Renal cortical epithelial cell (primary cell): Measurements from ENCODE around the gene TGFBR2. TPM values are rescaled to one million over a fixed set of nuclear protein-coding genes. Genes with fewer than 3 reads are reported as not detected.
"Not testable (repeated sequence)": the region's sequence is repeated elsewhere in the genome, so short reads cannot be mapped to it uniquely, and the experiment has no call there.

Experiments
- DNase-seq: peaks from one replicate; pipeline ENCODE4 v3.0.0-alpha.2; 2011; ENCODE audit warnings: low read depth
- total RNA-seq: library from RNA; depleted of rRNA; stranded (reverse); fragments of >200 nt; gene quantifications from 2 replicates; pipeline ENCODE4 v1.2.3, GENCODE V29; 2014

The TGFBR2 gene
- total RNA-seq, 1 donor from 2014 or later, result 258 TPM

- DNase-seq, result no peak
These were observed 51.5 kb downstream of the TGFBR2 start for GRCh38 chr3:30657914-30658313.

- peak; percentile 75 for DNase-seq
These were observed 52.1 kb downstream of the TGFBR2 start for GRCh38 chr3:30658328-30659052.

- peak; percentile 92 for DNase-seq
These were observed 53.1 kb downstream of the TGFBR2 start for GRCh38 chr3:30659270-30660130.

- DNase-seq, result peak; percentile 64
These were observed 53.7 kb downstream of the TGFBR2 start for GRCh38 chr3:30660136-30660535.

GRCh38 chr3:30660656-30661055, 54.3 kb downstream of the TGFBR2 start:
- no peak for DNase-seq

- DNase-seq, result no peak
These were observed 54.9 kb downstream of the TGFBR2 start for GRCh38 chr3:30661098-30661873.

GRCh38 chr3:30662836-30663235, 56.4 kb downstream of the TGFBR2 start:
- DNase-seq, result no peak

GRCh38 chr3:30663533-30664241, 57.3 kb downstream of the TGFBR2 start:
- no peak for DNase-seq

- no peak for DNase-seq
These were observed 58.1 kb downstream of the TGFBR2 start for GRCh38 chr3:30664459-30664858.

GRCh38 chr3:30664884-30665283, 58.5 kb downstream of the TGFBR2 start:
- no peak for DNase-seq

- DNase-seq, result no peak
These were observed 59.1 kb downstream of the TGFBR2 start for GRCh38 chr3:30665539-30665938.

GRCh38 chr3:30666572-30667279, 60.3 kb downstream of the TGFBR2 start:
- DNase-seq, result no peak

- no peak for DNase-seq
These were observed 60.9 kb downstream of the TGFBR2 start for GRCh38 chr3:30667280-30667651.

- DNase-seq, result no peak
These were observed 61.7 kb downstream of the TGFBR2 start for GRCh38 chr3:30668051-30668609.

- not testable (repeated sequence) for DNase-seq
These were observed 63.0 kb downstream of the TGFBR2 start for GRCh38 chr3:30669360-30669934.

GRCh38 chr3:30670292-30670691, 63.9 kb downstream of the TGFBR2 start:
- no peak for DNase-seq

- no peak for DNase-seq
These were observed 65.3 kb downstream of the TGFBR2 start for GRCh38 chr3:30671527-30672286.

GRCh38 chr3:30672287-30672735, 65.9 kb downstream of the TGFBR2 start:
- DNase-seq, result no peak

GRCh38 chr3:30672959-30673358, 66.6 kb downstream of the TGFBR2 start:
- DNase-seq, result peak; percentile 83
